OCI-LY1 (cell line): Measurements from ENCODE around the gene CHID1.

Experiments
- CTCF ChIP-seq: fragments of 200-600 bp; sonication (generic), shearing (Covaris generic); IDR thresholded peaks from 2 replicates; pipeline ENCODE4 v1.5.1; 2017; ENCODE audit warnings: mild to moderate bottlenecking, antibody characterized with exemption, low read length, moderate library complexity, mixed read lengths
- EZH2 ChIP-seq: fragments of 200-600 bp; sonication (generic), shearing (Covaris generic); IDR thresholded peaks from 2 replicates; pipeline ENCODE4 v1.8.0; 2017; ENCODE audit warnings: borderline replicate concordance, mixed run types, mild to moderate bottlenecking, antibody characterized with exemption, low read length, moderate library complexity, mixed read lengths

- TF ChIP-seq EZH2 (no peak), CTCF (no peak)
Measured at GRCh38 chr11:868394-868793, 42.2 kb downstream of the CHID1 start.
